Loucy (cell line): Measurements from ENCODE around the gene MRPS16.

Experiments used
- EZH2phosphoT487 ChIP-seq: fragments of 200-600 bp; IDR thresholded peaks from 2 replicates; pipeline ENCODE4 v1.6.1; 2018; ENCODE audit warnings: antibody characterized with exemption, mild to moderate bottlenecking, moderate library complexity, borderline replicate concordance
- TF ChIP-seq, protein P1 (sequence below): fragments of 200-600 bp; sonication (generic); conservative IDR thresholded peaks from 2 replicates; pipeline ENCODE4 v1.5.1; 2014; ENCODE audit warnings: mild to moderate bottlenecking, antibody characterized with exemption, low read length

DNA sequence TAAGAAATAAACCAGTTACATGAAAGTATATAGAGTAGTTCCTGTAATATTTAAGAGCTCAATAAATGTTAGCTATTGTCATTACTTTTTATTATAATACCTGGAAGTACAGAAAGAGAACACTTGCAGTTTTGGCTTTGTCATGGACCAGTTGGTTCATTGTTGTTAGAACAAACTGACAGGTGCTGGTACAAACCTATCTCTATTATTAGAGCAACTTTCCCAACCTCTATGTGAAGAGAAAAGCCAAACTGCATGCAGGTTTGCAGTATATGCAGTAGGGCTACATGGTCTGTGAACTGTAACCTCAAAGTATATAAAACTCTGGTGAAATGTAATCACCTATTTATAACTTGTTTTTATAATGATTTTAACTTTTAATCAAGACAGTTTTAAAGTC, 25.8 kb downstream of the MRPS16 start:
- TF ChIP-seq, protein P1, sequence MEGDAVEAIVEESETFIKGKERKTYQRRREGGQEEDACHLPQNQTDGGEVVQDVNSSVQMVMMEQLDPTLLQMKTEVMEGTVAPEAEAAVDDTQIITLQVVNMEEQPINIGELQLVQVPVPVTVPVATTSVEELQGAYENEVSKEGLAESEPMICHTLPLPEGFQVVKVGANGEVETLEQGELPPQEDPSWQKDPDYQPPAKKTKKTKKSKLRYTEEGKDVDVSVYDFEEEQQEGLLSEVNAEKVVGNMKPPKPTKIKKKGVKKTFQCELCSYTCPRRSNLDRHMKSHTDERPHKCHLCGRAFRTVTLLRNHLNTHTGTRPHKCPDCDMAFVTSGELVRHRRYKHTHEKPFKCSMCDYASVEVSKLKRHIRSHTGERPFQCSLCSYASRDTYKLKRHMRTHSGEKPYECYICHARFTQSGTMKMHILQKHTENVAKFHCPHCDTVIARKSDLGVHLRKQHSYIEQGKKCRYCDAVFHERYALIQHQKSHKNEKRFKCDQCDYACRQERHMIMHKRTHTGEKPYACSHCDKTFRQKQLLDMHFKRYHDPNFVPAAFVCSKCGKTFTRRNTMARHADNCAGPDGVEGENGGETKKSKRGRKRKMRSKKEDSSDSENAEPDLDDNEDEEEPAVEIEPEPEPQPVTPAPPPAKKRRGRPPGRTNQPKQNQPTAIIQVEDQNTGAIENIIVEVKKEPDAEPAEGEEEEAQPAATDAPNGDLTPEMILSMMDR: no peak
- no peak for TF ChIP-seq EZH2phosphoT487
